ENCODE measurements around the gene OXLD1.

The OXLD1 gene

GRCh38 chr17:81647640-81648012 is 18.8 kb downstream of the OXLD1 start:
- DNase-seq (ENCODE audit: low read depth, low spot score), result no peak
- in situ Hi-C loops (cut with HindIII; ENCODE audit: low sequenced_read_pairs), result no loop called here
- no peak overlapping the region for H3K4me3 ChIP-seq (ENCODE audit: low read depth, low read length)
- TF ChIP-seq CTCF (IDR thresholded peaks at IDR 0.05; ENCODE audit: low read depth, low read length), result no peak

GRCh38 chr17:81646869-81647600 is 19.4 kb downstream of the OXLD1 start:
- DNase-seq (ENCODE audit: low read depth, low spot score), result no peak
- in situ Hi-C loops (cut with HindIII; ENCODE audit: low sequenced_read_pairs), result no loop called here
- no peak overlapping the region for H3K4me3 ChIP-seq (ENCODE audit: low read depth, low read length)
- no peak for TF ChIP-seq CTCF (IDR thresholded peaks at IDR 0.05; ENCODE audit: low read depth, low read length)

- in situ Hi-C loops (cut with HindIII; ENCODE audit: low sequenced_read_pairs), result no loop called here
- TF ChIP-seq CTCF (IDR thresholded peaks at IDR 0.05; ENCODE audit: low read depth, low read length), result no peak
Measured at GRCh38 chr17:81644976-81645952, 21.1 kb downstream of the OXLD1 start.

GRCh38 chr17:81644496-81644895 is 21.9 kb downstream of the OXLD1 start:
- H3K4me3 ChIP-seq (ENCODE audit: low read depth, low read length), result no peak overlapping the region
- DNase-seq (ENCODE audit: low read depth, low spot score), result no peak
- TF ChIP-seq CTCF (IDR thresholded peaks at IDR 0.05; ENCODE audit: low read depth, low read length), result no peak
- in situ Hi-C loops (cut with HindIII; ENCODE audit: low sequenced_read_pairs), result no loop called here

More at GRCh38 chr17:81644976-81645952, 21.1 kb downstream of the OXLD1 start:
- no peak for DNase-seq (ENCODE audit: low read depth, low spot score)
- H3K4me3 ChIP-seq (ENCODE audit: low read depth, low read length), result no peak overlapping the region

- in situ Hi-C loops (cut with HindIII; ENCODE audit: low sequenced_read_pairs), result no loop called here
- H3K4me3 ChIP-seq (ENCODE audit: low read depth, low read length), result no peak overlapping the region
- TF ChIP-seq CTCF (IDR thresholded peaks at IDR 0.05; ENCODE audit: low read depth, low read length), result no peak
- peak; percentile 47 for DNase-seq (ENCODE audit: low read depth, low spot score)
Measured at GRCh38 chr17:81641825-81642489, 24.4 kb downstream of the OXLD1 start.

- no peak for DNase-seq (ENCODE audit: low read depth, low spot score)
- TF ChIP-seq CTCF (IDR thresholded peaks at IDR 0.05; ENCODE audit: low read depth, low read length), result no peak
- no peak overlapping the region for H3K4me3 ChIP-seq (ENCODE audit: low read depth, low read length)
- in situ Hi-C loops (cut with HindIII; ENCODE audit: low sequenced_read_pairs), result no loop called here
Measured at GRCh38 chr17:81640011-81640410, 26.4 kb downstream of the OXLD1 start.
